Esophagus (tissue), 2 donors: ENCODE data around the gene HOXA4. TPM values are rescaled to one million over a fixed set of nuclear protein-coding genes. Genes with fewer than 3 reads are reported as not detected.
A peak's percentile ranks its signal among the peaks of the same experiment; 100 is the strongest.

Experiments used
- H3K27ac ChIP-seq, 2 donors: one replicate each; pipeline ENCODE4 v1.5.1; 2013; ENCODE audit warnings: low read depth in 2 of 2, mild to moderate bottlenecking in 2 of 2, inconsistent platforms in 1 of 2, low read length in 1 of 2, moderate library complexity in 1 of 2
- H3K27me3 ChIP-seq, 2 donors: one replicate each; pipeline ENCODE4 v1.6.1; 2013; ENCODE audit warnings: low read length in 2 of 2, control low read depth in 1 of 2, mild to moderate bottlenecking in 1 of 2; ENCODE audit not compliant: insufficient read depth in 2 of 2, control insufficient read depth in 1 of 2
- H3K36me3 ChIP-seq, 2 donors: one replicate each; pipeline ENCODE4 v1.6.1; 2013; ENCODE audit warnings: low read length in 1 of 2; ENCODE audit not compliant: control insufficient read depth in 2 of 2, insufficient read depth in 2 of 2
- H3K4me1 ChIP-seq, 2 donors: one replicate each; pipeline ENCODE4 v1.6.1; 2013; ENCODE audit warnings: low read length in 1 of 2; ENCODE audit not compliant: control insufficient read depth in 2 of 2, insufficient read depth in 2 of 2
- H3K4me3 ChIP-seq, 2 donors: one replicate each; pipeline ENCODE4 v1.5.1; 2013; ENCODE audit warnings: low read length in 2 of 2, mild to moderate bottlenecking in 2 of 2, low read depth in 1 of 2, moderate library complexity in 1 of 2
- H3K9me3 ChIP-seq, 2 donors: one replicate each; pipeline ENCODE4 v1.6.1; 2013; ENCODE audit warnings: mild to moderate bottlenecking in 2 of 2, low read depth in 1 of 2, low read length in 1 of 2, moderate library complexity in 1 of 2; ENCODE audit not compliant: control insufficient read depth in 2 of 2, insufficient read depth in 1 of 2
- WGBS, 2 donors: extraction: QIAGEN DNeasy Blood & Tissue Kit; methylation state at CpG; one replicate each; pipeline ENCODE4 v1.1.7; 2013; 5-methylcytosine and 5-hydroxymethylcytosine counted together
- polyA plus RNA-seq, 2 donors: library from polyadenylated mRNA; stranded (reverse); fragments of 200-250 nt; gene quantifications; one replicate each; pipeline ENCODE4 v1.2.3, GENCODE V29; 2013
- donor health status: healthy with polysubstance abuse.
- donor health status: Bipolar disorder and iron deficiency.

The HOXA4 gene
- polyA plus RNA-seq, 2 donors, result 7.6 to 8.6 TPM

- H3K27ac ChIP-seq, result peak overlapping the region; percentile 94 to 95
- WGBS, 2 donors, result 28 to 32% methylated on average over 30 of the region's 30 CpGs
- H3K4me1 ChIP-seq, result peaks cover 0 to 3% of the 10 kb centered on the region in 2 donors
- peaks cover 0 to 2% of the 10 kb centered on the region in 2 donors for H3K27me3 ChIP-seq
- no peaks in the 10 kb centered on the region for H3K36me3 ChIP-seq
- H3K4me3 ChIP-seq, result peak overlapping the region; percentile 76 to 82
- H3K9me3 ChIP-seq, result no peaks in the 10 kb centered on the region
Measured at GRCh38 chr7:27141923-27142579, 11.5 kb upstream of the HOXA4 start.

GRCh38 chr7:27141137-27141922 is 10.8 kb upstream of the HOXA4 start:
- 67 to 69% methylated on average over 18 of the region's 18 CpGs for WGBS, 2 donors
- peaks cover 0 to 3% of the 10 kb centered on the region in 2 donors for H3K4me1 ChIP-seq
- no peaks in the 10 kb centered on the region for H3K27me3 ChIP-seq
- H3K27ac ChIP-seq, result peak overlapping the region; percentile 94 to 95
- peak overlapping the region; percentile 76 to 82 for H3K4me3 ChIP-seq
- H3K36me3 ChIP-seq, result no peaks in the 10 kb centered on the region
- H3K9me3 ChIP-seq, result no peaks in the 10 kb centered on the region

GRCh38 chr7:27140126-27140857 is 9.7 kb upstream of the HOXA4 start:
- 59 to 85% methylated on average over 15 of the region's 15 CpGs for WGBS, 2 donors
- H3K36me3 ChIP-seq, result no peaks in the 10 kb centered on the region
- H3K4me1 ChIP-seq, result peaks cover 0 to 3% of the 10 kb centered on the region in 2 donors
- no peak overlapping the region for H3K4me3 ChIP-seq
- H3K27me3 ChIP-seq, result no peaks in the 10 kb centered on the region
- H3K27ac ChIP-seq, result peak overlapping the region; percentile 23 to 56
- H3K9me3 ChIP-seq, result no peaks in the 10 kb centered on the region

- WGBS, 2 donors, result 49 to 77% methylated on average over 53 of the region's 53 CpGs
- peaks cover 0 to 3% of the 10 kb centered on the region in 2 donors for H3K4me1 ChIP-seq
- H3K27me3 ChIP-seq, result no peaks in the 10 kb centered on the region
- peak overlapping the region in 1 of 2 donors; percentile 14 for H3K4me3 ChIP-seq
- peak overlapping the region; percentile 25 to 56 for H3K27ac ChIP-seq
- no peaks in the 10 kb centered on the region for H3K9me3 ChIP-seq
- H3K36me3 ChIP-seq, result no peaks in the 10 kb centered on the region
Measured at GRCh38 chr7:27139334-27140125, 9.0 kb upstream of the HOXA4 start.

- H3K4me3 ChIP-seq, result no peak overlapping the region
- no peaks in the 10 kb centered on the region for H3K9me3 ChIP-seq
- H3K27me3 ChIP-seq, result no peaks in the 10 kb centered on the region
- H3K4me1 ChIP-seq, result peaks cover 0 to 3% of the 10 kb centered on the region in 2 donors
- no peaks in the 10 kb centered on the region for H3K36me3 ChIP-seq
- H3K27ac ChIP-seq, result peak overlapping the region; percentile 25 to 56
- WGBS, 2 donors, result 52 to 81% methylated on average over 11 of the region's 11 CpGs
Measured at GRCh38 chr7:27138985-27139333, 8.4 kb upstream of the HOXA4 start.

GRCh38 chr7:27138472-27138871 is 7.9 kb upstream of the HOXA4 start:
- WGBS, 2 donors, result 79 to 94% methylated on average over 1 of the region's 1 CpG
- Histone ChIP-seq H3K36me3 (no peaks in the 10 kb centered on the region), H3K9me3 (no peaks in the 10 kb centered on the region), H3K27me3 (no peaks in the 10 kb centered on the region), H3K4me3 (no peak overlapping the region), H3K27ac (peak overlapping the region; percentile 25 to 68), H3K4me1 (peaks cover 0 to 3% of the 10 kb centered on the region in 2 donors)

- Histone ChIP-seq H3K27ac (no peak overlapping the region), H3K9me3 (no peaks in the 10 kb centered on the region), H3K36me3 (no peaks in the 10 kb centered on the region), H3K4me1 (peaks cover 0 to 3% of the 10 kb centered on the region in 2 donors), H3K4me3 (no peak overlapping the region), H3K27me3 (no peaks in the 10 kb centered on the region)
- WGBS, 2 donors, result 74 to 76% methylated on average over 2 of the region's 2 CpGs
Measured at GRCh38 chr7:27137640-27138315, 7.2 kb upstream of the HOXA4 start.

- WGBS, 2 donors, result 17 to 26% methylated on average over 2 of the region's 2 CpGs
- Histone ChIP-seq H3K27ac (no peak overlapping the region), H3K4me1 (peaks cover 0 to 3% of the 10 kb centered on the region in 2 donors), H3K27me3 (no peaks in the 10 kb centered on the region), H3K4me3 (no peak overlapping the region), H3K36me3 (no peaks in the 10 kb centered on the region), H3K9me3 (no peaks in the 10 kb centered on the region)
Measured at GRCh38 chr7:27134392-27134791, 3.8 kb upstream of the HOXA4 start.
